Right renal cortex interstitium (tissue), 3 donors: ENCODE results near the gene RNF11. TPM values are rescaled to one million over a fixed set of nuclear protein-coding genes. Genes with fewer than 3 reads are reported as not detected.
A peak's percentile ranks its signal among the peaks of the same experiment; 100 is the strongest.

Experiments used
- DNase-seq, 3 donors: peaks; one replicate each; pipeline ENCODE4 v3.0.0-alpha.2; 2013; ENCODE audit warnings: low read depth in 3 of 3, low spot score in 2 of 3
- polyA plus RNA-seq, 3 donors: library from polyadenylated mRNA; unstranded; fragments of 120-200 nt; gene quantifications; one replicate each; pipeline ENCODE4 v1.2.1, GENCODE V29; 2013; ENCODE audit not compliant: insufficient read length in 3 of 3

The RNF11 gene
- polyA plus RNA-seq, 3 donors: 135 to 150 (median 139) TPM

DNA sequence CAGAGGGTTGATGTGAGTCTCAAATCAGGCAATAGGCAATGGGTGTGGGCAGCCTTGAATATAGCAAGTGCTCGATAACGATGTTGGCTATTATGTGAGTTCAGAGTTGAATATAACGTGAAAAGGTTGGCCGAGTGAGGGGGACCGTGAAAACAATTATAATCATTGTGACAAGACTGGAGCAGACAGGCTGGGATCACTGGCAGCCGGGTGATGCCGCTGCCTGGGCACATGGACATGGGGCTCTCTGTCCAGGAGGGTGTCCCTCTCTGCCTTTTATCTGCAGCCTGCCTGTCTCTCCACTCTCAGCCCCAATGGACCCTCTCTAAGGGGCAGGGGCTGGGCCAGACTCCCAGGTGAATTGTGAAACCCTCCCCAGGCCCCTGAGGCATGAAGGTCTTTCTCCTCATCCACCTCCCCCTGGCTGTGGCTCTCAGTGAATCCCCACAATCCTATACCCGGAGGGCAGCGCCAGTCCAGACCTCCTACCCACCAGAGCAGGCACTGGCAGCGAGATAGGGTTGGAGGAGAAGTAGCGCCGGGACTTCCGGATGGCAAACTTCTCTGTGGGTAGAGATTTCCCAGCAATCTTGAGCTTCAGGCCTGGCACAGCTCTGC, 57.9 kb downstream of the RNF11 start:
- no peak for DNase-seq

DNA sequence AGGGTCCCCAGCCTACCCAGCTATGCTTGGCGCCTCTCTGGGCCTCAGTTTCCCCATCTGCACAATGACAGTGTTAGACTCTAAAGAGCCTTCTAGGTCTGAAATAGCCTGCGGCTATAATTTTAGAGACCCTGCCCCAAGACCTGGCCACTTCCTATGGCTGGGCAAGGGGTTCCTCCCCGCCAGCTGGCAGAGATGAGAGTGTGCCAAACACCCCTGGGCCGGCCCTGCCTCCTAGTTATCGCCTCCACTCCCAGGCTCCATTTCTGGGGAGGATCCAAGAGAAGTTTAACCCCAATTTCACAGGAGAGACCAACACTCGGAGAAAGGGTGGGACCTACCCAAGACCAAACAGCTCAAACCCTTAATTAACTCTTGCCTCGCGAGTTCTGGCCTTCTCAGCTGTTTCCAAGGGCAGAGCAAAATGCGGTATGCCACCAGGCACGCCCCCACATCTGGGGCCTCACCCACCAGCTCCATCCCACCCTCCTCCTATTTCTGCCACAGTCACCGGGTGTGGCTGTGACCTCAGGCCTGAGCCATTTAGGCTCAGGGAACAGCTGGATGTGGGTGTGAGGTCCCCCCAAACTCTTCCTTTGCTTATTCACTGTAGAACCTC, 58.6 kb downstream of the RNF11 start:
- DNase-seq: no peak

GRCh38 chr1:51295926-51296325, 59.9 kb downstream of the RNF11 start:
- DNase-seq: no peak

GRCh38 chr1:51296383-51297357, 60.6 kb downstream of the RNF11 start:
- DNase-seq: peak; percentile 74 to 79 (median 74)

DNA sequence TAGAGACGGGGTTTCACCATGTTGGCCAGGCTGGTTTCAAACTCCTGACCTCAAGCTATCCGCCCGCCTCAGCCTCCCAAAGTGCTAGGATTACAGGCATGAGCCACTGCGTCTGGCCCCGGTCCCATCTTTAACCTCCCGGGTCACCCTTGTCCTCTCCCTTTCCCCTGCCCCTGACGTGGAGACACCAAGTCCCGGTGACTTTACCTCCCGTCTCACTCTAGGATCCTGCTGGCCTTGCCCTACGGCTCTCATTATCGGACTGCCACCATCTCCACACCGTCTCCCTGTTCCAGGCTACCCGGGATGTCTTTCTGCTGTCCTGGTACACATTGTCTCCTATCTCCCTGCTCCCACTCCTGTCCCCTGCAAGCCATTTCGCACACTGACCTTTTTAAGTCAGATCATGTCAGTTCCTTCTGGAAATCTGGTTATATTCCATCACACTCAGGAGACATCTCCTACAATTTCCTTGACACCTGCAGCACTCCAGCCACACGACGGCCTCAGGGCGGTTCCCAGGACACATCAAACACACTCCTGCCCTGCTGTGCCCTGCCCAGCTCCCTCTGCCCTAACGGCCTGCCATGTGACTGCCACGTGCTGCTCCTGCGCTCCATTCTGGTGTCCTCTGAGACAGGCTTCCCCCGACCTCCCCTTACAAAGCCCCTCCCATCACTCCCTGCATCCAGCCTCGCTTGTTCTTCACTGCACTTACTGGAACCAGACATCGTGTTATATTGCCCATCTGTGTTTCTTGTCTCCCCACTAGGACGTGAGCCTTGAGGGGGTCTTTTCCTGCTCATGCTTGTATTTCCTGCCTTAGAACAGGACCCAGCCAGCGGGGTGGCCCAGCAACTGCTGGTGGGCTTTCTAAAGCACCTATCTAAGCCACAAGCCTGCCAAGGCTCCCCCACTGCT, 61.6 kb downstream of the RNF11 start:
- no peak for DNase-seq

DNA sequence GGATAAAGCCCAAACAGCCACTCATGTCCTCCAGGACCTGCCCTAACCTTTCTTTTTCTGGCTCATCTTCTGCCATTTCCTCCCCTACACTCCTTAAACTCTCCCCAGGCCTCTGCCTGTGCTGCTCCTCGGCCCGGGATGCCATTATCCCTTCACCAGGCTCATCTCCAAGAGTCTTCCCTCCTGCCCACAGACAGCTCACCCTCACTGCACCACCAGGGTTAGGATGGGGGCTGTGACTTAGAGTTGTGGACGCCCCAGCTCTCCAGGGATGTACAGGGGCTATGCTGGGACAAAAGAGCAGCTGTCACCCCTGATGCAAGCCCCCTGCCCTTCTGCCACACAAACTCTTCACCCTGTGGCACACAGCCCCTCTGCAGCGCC, 62.2 kb downstream of the RNF11 start:
- no peak for DNase-seq

- no peak for DNase-seq
Measured at GRCh38 chr1:51299185-51299885, 63.3 kb downstream of the RNF11 start.

DNA sequence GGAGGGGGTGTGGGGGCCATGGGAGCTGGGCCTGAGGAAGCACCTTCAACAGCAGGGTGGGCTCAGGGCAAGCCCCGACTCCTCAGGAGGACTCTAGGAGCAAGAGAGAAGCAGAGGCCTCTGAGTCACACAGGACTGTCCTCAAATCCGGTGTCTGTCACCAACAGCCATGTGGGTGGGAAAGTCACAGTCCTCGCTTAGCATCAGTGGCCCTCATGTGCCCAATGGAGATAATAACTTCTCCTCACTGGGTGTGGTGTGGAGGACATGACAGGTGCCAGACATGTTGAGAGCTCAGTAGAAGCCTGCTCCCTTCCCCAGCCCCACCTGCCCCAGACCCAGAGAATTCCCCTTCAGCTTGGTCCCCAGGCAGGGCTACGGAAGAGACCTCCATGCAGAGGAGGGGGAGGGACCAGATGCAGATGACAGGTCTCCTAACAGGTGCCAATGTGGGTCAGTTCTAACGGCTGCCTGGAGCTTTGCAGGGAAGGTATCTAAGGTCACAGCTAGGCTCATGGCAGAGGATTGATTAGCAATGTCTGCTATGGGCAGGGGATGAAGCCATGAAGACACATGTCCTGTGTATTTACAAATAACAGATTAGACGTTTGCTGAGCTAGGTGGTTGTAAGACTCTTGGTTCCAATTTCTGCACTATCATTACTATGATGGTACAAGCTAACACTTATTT, 64.1 kb downstream of the RNF11 start:
- no peak for DNase-seq

GRCh38 chr1:51301152-51301843, 65.2 kb downstream of the RNF11 start:
- no peak for DNase-seq

DNA sequence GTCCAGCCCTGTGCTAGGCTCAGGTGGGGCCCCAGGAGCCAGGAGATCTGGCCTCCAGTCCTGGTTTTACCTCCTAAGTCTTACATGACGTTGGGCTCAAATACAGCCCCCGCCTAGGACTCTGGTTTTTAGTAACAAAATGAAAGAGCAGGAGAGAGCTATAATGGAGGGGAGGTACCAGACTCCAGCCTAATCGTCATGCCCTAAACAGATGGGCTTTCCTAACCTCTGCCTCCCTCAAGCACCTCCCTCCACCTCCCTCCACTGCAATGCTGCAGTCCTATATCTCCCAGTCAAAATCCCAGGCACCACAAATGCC, 65.7 kb downstream of the RNF11 start:
- DNase-seq: no peak

- DNase-seq: no peak
Measured at GRCh38 chr1:51302270-51302669, 66.2 kb downstream of the RNF11 start.

- DNase-seq: no peak
Measured at GRCh38 chr1:51302746-51303145, 66.7 kb downstream of the RNF11 start.

GRCh38 chr1:51303315-51303714, 67.2 kb downstream of the RNF11 start:
- DNase-seq: no peak

GRCh38 chr1:51303751-51304251, 67.7 kb downstream of the RNF11 start:
- no peak for DNase-seq

DNA sequence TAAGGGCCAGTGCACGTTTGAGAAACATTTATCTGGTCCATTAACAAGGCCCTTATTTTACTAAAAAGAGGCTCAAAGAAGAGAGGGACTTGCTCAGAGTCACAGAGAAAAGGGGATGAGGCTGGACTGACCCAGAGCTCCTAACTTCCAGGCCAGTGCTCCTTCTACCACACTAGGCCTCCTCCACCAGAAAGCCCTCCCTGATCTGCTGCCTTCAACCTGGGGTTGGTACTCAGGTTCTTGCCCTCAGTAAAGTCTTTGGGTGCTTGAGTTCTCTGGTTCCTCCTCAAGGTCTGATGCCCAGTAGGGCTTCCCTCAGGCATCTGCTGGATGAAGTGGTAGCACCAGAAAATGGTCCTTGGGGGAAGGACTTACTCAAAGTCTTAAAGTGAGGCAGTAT, 68.3 kb downstream of the RNF11 start:
- DNase-seq: no peak

DNA sequence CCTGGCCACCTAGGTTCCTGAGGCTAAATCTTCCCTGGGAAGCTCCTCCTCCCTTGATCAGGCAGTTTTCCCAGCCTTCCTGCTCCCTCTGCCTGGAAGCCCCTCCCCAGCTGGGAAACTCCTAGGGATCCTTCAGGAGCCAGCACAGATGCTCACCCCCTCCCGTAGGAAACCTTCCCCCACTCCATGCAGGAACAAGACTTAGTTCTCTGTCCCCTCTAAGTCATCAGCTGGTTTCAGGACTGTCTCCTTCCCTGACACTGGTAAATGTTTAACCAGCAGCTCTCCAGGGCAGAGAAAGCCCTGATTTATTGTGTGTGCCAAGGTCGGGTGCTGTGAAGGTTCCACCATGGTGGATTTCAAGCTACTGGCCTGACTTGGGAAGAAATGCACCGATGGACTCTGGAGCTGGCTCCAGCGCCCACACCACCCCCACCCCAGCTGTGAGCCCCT, 69.3 kb downstream of the RNF11 start:
- no peak for DNase-seq

- DNase-seq: no peak
Measured at GRCh38 chr1:51306950-51307349, 70.9 kb downstream of the RNF11 start.

DNA sequence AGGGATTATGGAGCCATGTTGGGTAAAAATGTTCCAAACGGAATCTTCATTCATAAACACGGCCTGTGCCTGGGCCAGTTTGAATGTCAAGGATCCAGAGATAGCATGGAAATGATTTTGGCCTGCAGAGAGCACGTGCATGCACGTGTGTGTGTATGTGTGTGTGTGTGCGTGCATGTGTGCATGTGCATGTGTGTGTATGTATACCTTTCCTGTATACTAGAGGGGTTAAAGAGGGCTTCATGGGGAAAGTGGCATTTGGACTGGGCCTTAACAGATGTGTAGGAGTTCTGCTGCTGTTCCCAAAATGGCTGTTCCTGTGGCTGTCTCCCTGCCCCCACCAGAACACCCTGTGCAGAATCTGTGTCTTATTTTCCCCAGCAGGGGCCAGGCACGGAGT, 72.6 kb downstream of the RNF11 start:
- DNase-seq: no peak

- no peak for DNase-seq
Measured at GRCh38 chr1:51309291-51309690, 73.2 kb downstream of the RNF11 start.
